A673 (cell line): ENCODE data around the gene KCNG2. TPM values are rescaled to one million over a fixed set of nuclear protein-coding genes. Genes with fewer than 3 reads are reported as not detected.

ENCODE experiments used
- BruUV-seq: library from RNA; stranded (reverse); fragments of 400-500 nt; replicated peaks from 2 replicates; lab custom pipeline; 2021; lab: Mats Ljungman, UMichigan
- CTCF ChIA-PET: fragments of 300-600 bp; sonication (Branson Sonifier 250); formaldehyde crosslinking; loops from one replicate; lab custom pipeline; 2022; ENCODE audit warnings: antibody characterized with exemption; lab: Charles Lee
- POLR2A ChIA-PET: fragments of 300-600 bp; sonication (Branson Sonifier 250); formaldehyde crosslinking; loops from one replicate; lab custom pipeline; 2022; ENCODE audit warnings: antibody characterized with exemption; ENCODE audit not compliant: low non-redundant PET; lab: Charles Lee
- DNase-seq: peaks from one replicate; pipeline ENCODE4 v3.0.0-alpha.2; 2015; ENCODE audit warnings: low spot score
- H3K27ac ChIP-seq: fragments of 200-600 bp; sonication (generic); 2 replicates; pipeline ENCODE4 v1.5.1; 2016; ENCODE audit warnings: mixed run types, low read depth, mild to moderate bottlenecking, mixed read lengths, antibody characterized with exemption, low read length; ENCODE audit not compliant: poor library complexity, severe bottlenecking
- H3K27me3 ChIP-seq: fragments of 200-600 bp; sonication (generic); replicated peaks from 2 replicates; pipeline ENCODE4 v1.6.1; 2017; ENCODE audit warnings: mixed run types, low read depth, mild to moderate bottlenecking, mixed read lengths, antibody characterized with exemption, low read length; ENCODE audit not compliant: insufficient read depth, poor library complexity
- H3K36me3 ChIP-seq: fragments of 200-600 bp; sonication (generic); 2 replicates; pipeline ENCODE4 v1.6.1; 2016; ENCODE audit warnings: mixed run types, mild to moderate bottlenecking, mixed read lengths, antibody characterized with exemption, low read length; ENCODE audit not compliant: insufficient read depth, poor library complexity, severe bottlenecking
- H3K4me1 ChIP-seq: fragments of 200-600 bp; sonication (generic); 2 replicates; pipeline ENCODE4 v1.6.1; 2017; ENCODE audit warnings: mixed run types, mild to moderate bottlenecking, mixed read lengths, antibody characterized with exemption, low read length; ENCODE audit not compliant: insufficient read depth, poor library complexity, severe bottlenecking
- H3K4me3 ChIP-seq: fragments of 200-600 bp; sonication (generic); 2 replicates; pipeline ENCODE4 v1.5.1; 2016; ENCODE audit warnings: low read depth, mixed run types, mild to moderate bottlenecking, mixed read lengths, low read length; ENCODE audit not compliant: poor library complexity, severe bottlenecking
- H3K9me3 ChIP-seq: fragments of 200-600 bp; sonication (generic); 2 replicates; pipeline ENCODE4 v1.6.1; 2016; ENCODE audit warnings: mixed run types, low read depth, mild to moderate bottlenecking, mixed read lengths, antibody characterized with exemption, low read length; ENCODE audit not compliant: poor library complexity, severe bottlenecking
- CTCF ChIP-seq: fragments of 300-800, 200-600 bp; sonication (generic); conservative IDR thresholded peaks from 2 replicates; pipeline ENCODE4 v1.5.1; 2017; ENCODE audit warnings: low read depth, mild to moderate bottlenecking, antibody characterized with exemption, low read length, moderate library complexity, mixed read lengths
- EZH2 ChIP-seq: fragments of 200-600 bp; sonication (generic); IDR thresholded peaks from 2 replicates; pipeline ENCODE4 v1.6.1; 2017; ENCODE audit warnings: borderline replicate concordance, low read depth, mild to moderate bottlenecking, mixed read lengths, antibody characterized with exemption, low read length; ENCODE audit not compliant: poor library complexity, severe bottlenecking
- intact Hi-C: fragments of 100-400 bp; cut with micrococcal nuclease; formaldehyde crosslinking; loops from one replicate; pipeline ENCODE4 v1.10.0; 2022; ENCODE audit not compliant: unreplicated experiment
- total RNA-seq: library from RNA; stranded (reverse); gene quantifications from 2 replicates; pipeline ENCODE4 v1.2.3, GENCODE V29; 2021

Gene KCNG2
- total RNA-seq, 1 experiment from 2014 or later = not detected

GRCh38 chr18:79819064-79819967, 21.6 kb downstream of the KCNG2 start:
- H3K9me3 ChIP-seq = no peaks in the 10 kb centered on the region
- H3K36me3 ChIP-seq = no peaks in the 10 kb centered on the region
- no peak overlapping the region for H3K27ac ChIP-seq
- H3K4me1 ChIP-seq = no peaks in the 10 kb centered on the region
- H3K4me3 ChIP-seq = no peak overlapping the region
- TF ChIP-seq CTCF (no peak), EZH2 (no peak)
- intact Hi-C loops = no loop called here
- peaks cover 30% of the 10 kb centered on the region for H3K27me3 ChIP-seq
- no TSS peak for BruUV-seq
- ChIA-PET POLR2A (no interaction called here), CTCF (no interaction called here)
- no peak for DNase-seq

- ChIA-PET POLR2A (no interaction called here), CTCF (no interaction called here)
- no peaks in the 10 kb centered on the region for H3K4me1 ChIP-seq
- peaks cover 23% of the 10 kb centered on the region for H3K27me3 ChIP-seq
- DNase-seq = no peak
- no peak overlapping the region for H3K27ac ChIP-seq
- intact Hi-C loops = no loop called here
- BruUV-seq = no TSS peak
- no peaks in the 10 kb centered on the region for H3K9me3 ChIP-seq
- H3K4me3 ChIP-seq = no peak overlapping the region
- H3K36me3 ChIP-seq = no peaks in the 10 kb centered on the region
- TF ChIP-seq EZH2 (no peak), CTCF (no peak)
Measured at GRCh38 chr18:79819968-79820351, 22.2 kb downstream of the KCNG2 start.

- Histone ChIP-seq H3K27ac (no peak overlapping the region), H3K4me3 (no peak overlapping the region), H3K9me3 (no peaks in the 10 kb centered on the region), H3K4me1 (no peaks in the 10 kb centered on the region), H3K36me3 (no peaks in the 10 kb centered on the region), H3K27me3 (peaks cover 13% of the 10 kb centered on the region)
- TF ChIP-seq CTCF (no peak), EZH2 (no peak)
- intact Hi-C loops = no loop called here
- ChIA-PET CTCF (no interaction called here), POLR2A (no interaction called here)
- no peak for DNase-seq
- no TSS peak for BruUV-seq
Measured at GRCh38 chr18:79823120-79823519, 25.4 kb downstream of the KCNG2 start.
